22Rv1 (cell line): ENCODE data around the gene PPARG.
"Not testable (repeated sequence)": the region's sequence is repeated elsewhere in the genome, so short reads cannot be mapped to it uniquely, and the experiment has no call there.

ENCODE experiments used
- CTCF ChIP-seq: fragments of 450-650 bp; IDR thresholded peaks from 2 replicates; pipeline ENCODE4 v1.5.1; 2017; ENCODE audit warnings: mild to moderate bottlenecking
- ZFX ChIP-seq: fragments of 450-650 bp; IDR thresholded peaks from 2 replicates; pipeline ENCODE4 v1.6.1; 2017; ENCODE audit warnings: antibody characterized with exemption, borderline replicate concordance

DNA sequence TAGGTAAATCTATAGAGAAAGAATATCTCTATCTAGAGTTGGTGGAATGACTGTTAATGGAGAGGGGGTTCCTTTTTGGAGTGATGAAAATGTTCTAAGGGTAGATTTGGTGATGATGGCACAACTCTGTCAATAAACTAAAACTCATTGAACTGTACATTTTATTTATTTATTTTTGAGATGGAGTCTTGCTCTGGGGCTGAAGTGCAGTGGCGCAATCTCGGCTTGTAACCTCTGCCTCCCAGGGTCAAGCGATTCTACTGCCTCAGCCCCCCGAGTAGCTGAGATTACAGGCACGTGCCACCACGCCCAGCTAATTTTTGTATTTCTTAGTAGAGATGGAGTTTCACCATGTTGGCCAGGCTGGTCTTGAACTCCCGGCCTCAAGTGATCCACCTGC lies 3.1 kb upstream of the PPARG start:
- TF ChIP-seq CTCF, ZFX: not testable (repeated sequence)
